Activated naive CD8-positive, alpha-beta T cell treated with anti-CD3 and anti-CD28 coated beads, Interleukin-2, amount 10 ng/mL, durations not matched to agents 7 days and 5 days (primary cell): Measurements from ENCODE around the gene KDELR3. TPM values are rescaled to one million over a fixed set of nuclear protein-coding genes. Genes with fewer than 3 reads are reported as not detected.

Experiments used
- ATAC-seq: fragments of 150-1000 bp; cut with Tn5 transposase; one replicate; pipeline ENCODE4 v1.10.0; 2021; ENCODE audit warnings: low read depth, moderate library complexity
- POLR2A ChIA-PET: fragments of 350-600 bp; sonication (Branson Sonifier 250); formaldehyde crosslinking; loops from one replicate; lab custom pipeline; 2021; ENCODE audit warnings: antibody characterized with exemption; lab: Charles Lee
- DNase-seq: peaks from one replicate; pipeline ENCODE4 v3.0.0; 2021
- H3K27ac Mint-ChIP-seq: one replicate; pipeline ENCODE4 v1.8.0; 2022; ENCODE audit warnings: mild to moderate bottlenecking, mixed read lengths
- H3K27me3 Mint-ChIP-seq: one replicate; pipeline ENCODE4 v1.8.0; 2022; ENCODE audit warnings: mild to moderate bottlenecking, moderate library complexity, mixed read lengths
- H3K36me3 Mint-ChIP-seq: one replicate; pipeline ENCODE4 v1.8.0; 2021; ENCODE audit warnings: mild to moderate bottlenecking, mixed read lengths
- H3K4me1 Mint-ChIP-seq: one replicate; pipeline ENCODE4 v1.8.0; 2021; ENCODE audit warnings: mixed read lengths
- H3K4me3 Mint-ChIP-seq: one replicate; pipeline ENCODE4 v1.8.0; 2022; ENCODE audit warnings: mild to moderate bottlenecking, moderate library complexity, mixed read lengths
- H3K9me3 Mint-ChIP-seq: one replicate; pipeline ENCODE4 v1.8.0; 2021; ENCODE audit warnings: mixed read lengths
- total RNA-seq, 2 experiments: library from RNA; stranded (reverse); gene quantifications; one replicate each; pipeline ENCODE4 v1.2.3, GENCODE V29; 2021

KDELR3 gene
- total RNA-seq, 2 experiments from 2014 or later = 0.91 to 1.4 TPM

DNA sequence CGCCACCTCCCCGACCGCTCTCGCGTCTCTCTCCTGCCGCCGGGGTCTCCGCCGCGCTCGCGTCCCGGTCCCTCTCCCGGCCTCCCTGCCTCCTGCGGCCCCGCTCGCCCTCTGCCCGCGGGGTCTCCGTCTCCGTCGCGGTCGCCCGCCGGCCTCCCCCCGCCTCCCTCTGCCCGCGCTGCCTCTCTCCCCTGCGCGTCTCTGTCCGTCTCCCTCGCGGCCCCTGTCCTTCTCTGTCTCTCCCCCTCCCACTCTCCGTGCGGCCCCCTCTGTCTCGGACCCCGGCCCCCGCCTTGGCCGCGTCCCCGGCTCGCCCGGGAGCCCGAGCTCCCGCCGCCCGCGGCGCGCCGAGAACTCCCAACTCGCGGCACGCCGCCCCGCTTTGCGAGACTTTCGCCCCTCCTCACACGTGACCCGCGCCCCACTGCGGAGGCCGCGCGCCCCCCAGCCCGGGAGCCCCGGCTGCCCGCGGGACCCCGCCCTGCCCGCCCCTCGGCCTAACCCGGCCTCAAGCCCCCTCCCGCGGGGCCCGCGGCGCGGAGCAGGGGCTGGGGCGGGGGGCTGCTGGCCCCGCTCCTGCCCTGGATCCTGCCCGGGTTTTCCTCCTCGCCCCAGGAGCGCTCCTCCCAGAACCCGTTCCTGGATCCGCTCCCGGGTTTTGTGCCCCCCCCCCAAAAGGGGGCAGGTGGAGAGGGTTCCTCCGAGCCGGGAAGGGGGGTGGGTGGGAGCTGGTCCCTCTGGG lies 12.2 kb upstream of the KDELR3 start:
- DNase-seq (no peak), ATAC-seq (no peak)
- Mint-ChIP-seq H3K4me3 (peak overlapping the region; percentile 6), H3K36me3 (peaks cover 3% of the 10 kb centered on the region), H3K27ac (no peak overlapping the region), H3K4me1 (peaks cover 4% of the 10 kb centered on the region), H3K9me3 (no peaks in the 10 kb centered on the region), H3K27me3 (peaks cover 75% of the 10 kb centered on the region)
- POLR2A ChIA-PET = no interaction called here

DNA sequence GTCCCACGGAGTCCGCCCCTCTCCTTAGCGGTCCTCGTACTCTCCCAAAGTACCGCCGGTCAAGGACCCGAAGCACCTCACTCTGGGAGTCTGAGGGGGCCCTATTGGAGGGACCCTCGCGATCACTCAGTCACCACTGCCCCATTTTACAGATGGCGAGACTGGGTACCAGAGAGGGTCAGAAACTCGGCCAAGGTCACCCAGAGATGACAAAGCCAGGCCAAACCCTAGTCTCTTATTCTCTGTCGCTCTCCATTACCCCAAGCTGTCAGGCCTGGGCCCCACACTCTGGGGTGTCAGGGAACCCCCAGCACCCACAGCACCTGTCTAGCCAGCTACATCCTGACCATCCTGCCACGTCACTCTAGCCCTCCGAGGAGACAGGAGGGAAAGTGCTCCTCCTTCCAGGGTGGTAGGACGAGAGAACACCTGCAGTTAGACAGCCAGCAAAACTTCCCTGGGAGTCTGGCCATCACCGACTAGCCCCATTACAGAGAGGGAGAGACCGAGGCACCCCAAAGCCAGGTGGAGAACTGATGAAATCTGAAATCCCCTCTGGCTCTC lies 11.5 kb upstream of the KDELR3 start:
- no peak for ATAC-seq
- peaks cover 4% of the 10 kb centered on the region for H3K4me1 Mint-ChIP-seq
- H3K27ac Mint-ChIP-seq = no peak overlapping the region
- no peaks in the 10 kb centered on the region for H3K9me3 Mint-ChIP-seq
- H3K4me3 Mint-ChIP-seq = peak overlapping the region; percentile 14
- POLR2A ChIA-PET = no interaction called here
- no peak for DNase-seq
- peaks cover 3% of the 10 kb centered on the region for H3K36me3 Mint-ChIP-seq
- H3K27me3 Mint-ChIP-seq = peaks cover 75% of the 10 kb centered on the region

DNA sequence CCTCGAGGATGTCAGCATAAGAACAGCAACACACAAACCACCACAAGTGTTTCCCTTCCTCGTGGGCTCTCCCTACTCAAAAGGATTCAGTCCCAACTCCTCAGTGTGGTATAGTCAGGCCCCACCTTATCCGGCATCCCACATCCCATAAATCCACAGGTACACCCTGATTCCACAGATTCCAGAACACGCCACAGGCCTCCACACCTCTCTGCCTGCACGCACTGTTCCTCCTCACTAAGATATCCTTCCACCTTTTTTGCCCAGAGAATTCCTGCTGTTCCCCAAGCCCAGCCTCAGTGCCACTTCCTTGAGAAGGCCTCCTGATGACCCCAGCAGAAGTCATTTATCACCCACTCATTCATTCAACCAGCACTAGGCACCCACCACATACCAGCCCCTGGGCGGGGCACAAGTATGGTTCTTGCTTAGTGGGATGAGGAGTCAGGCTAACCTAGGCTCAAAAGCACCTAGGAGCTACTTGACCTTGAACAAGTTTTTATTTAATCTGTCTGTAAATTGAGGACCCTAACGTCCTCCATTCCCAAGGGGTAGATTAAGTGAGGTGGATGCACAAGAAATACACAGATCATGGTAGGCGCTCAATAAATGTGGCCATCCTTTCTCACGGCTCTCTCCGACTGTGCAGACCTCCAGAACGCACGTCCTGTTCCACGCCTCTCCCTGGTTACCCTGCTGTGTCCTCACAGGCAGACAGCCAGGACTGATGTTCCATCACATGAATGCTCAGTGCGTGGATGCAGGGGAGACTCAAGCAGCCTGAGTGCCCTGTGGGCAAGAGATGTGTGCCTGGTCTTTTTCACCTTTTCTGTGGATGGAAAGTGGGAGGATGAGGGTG lies 10.8 kb upstream of the KDELR3 start:
- Mint-ChIP-seq H3K4me1 (peaks cover 7% of the 10 kb centered on the region), H3K36me3 (peaks cover 3% of the 10 kb centered on the region), H3K4me3 (no peak overlapping the region), H3K27ac (no peak overlapping the region), H3K9me3 (no peaks in the 10 kb centered on the region), H3K27me3 (peaks cover 75% of the 10 kb centered on the region)
- DNase-seq = no peak
- ATAC-seq = no peak
- POLR2A ChIA-PET = no interaction called here

DNA sequence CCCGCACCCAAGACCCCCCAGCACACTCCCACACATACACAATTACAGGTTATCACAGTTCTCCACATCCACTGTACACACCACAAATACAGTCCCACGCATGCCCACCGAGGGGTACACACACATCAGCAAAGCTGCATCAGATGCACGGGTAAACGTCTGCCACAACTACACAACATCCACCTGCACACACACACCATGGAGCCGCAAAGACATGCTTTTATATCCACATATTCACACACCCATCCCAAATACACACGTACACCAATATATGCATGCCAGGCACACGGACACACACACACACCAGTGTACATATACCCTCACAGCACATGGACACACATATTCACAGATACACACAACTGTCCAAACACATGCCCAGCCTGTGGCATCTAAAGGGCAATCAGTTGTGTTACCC lies 7.5 kb upstream of the KDELR3 start:
- Mint-ChIP-seq H3K4me1 (peaks cover 6% of the 10 kb centered on the region), H3K27ac (no peak overlapping the region), H3K9me3 (no peaks in the 10 kb centered on the region), H3K4me3 (no peak overlapping the region), H3K36me3 (no peaks in the 10 kb centered on the region), H3K27me3 (peaks cover 82% of the 10 kb centered on the region)
- POLR2A ChIA-PET = no interaction called here
- no peak for ATAC-seq
- DNase-seq = no peak

DNA sequence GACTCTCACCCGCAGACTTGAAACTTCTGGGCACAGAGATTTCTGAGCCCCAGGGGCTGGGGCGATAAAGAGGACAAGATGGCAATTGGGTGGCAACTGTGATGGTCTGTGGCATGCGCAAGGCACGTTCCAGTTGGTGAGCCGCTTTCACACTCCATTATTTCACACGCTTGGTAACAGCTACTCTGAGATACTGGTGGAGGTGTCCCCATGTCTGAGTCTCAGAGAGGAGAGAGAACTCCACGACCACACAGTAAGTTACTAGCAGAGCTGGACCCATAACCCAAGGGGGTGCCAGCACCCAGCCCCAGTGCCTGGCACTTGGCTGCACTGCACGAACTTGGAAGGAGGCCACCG lies 6.9 kb upstream of the KDELR3 start:
- Mint-ChIP-seq H3K4me3 (no peak overlapping the region), H3K9me3 (no peaks in the 10 kb centered on the region), H3K4me1 (peaks cover 7% of the 10 kb centered on the region), H3K27me3 (peaks cover 87% of the 10 kb centered on the region), H3K36me3 (no peaks in the 10 kb centered on the region), H3K27ac (no peak overlapping the region)
- ATAC-seq = peak; percentile 16
- POLR2A ChIA-PET = no interaction called here
- DNase-seq = no peak

DNA sequence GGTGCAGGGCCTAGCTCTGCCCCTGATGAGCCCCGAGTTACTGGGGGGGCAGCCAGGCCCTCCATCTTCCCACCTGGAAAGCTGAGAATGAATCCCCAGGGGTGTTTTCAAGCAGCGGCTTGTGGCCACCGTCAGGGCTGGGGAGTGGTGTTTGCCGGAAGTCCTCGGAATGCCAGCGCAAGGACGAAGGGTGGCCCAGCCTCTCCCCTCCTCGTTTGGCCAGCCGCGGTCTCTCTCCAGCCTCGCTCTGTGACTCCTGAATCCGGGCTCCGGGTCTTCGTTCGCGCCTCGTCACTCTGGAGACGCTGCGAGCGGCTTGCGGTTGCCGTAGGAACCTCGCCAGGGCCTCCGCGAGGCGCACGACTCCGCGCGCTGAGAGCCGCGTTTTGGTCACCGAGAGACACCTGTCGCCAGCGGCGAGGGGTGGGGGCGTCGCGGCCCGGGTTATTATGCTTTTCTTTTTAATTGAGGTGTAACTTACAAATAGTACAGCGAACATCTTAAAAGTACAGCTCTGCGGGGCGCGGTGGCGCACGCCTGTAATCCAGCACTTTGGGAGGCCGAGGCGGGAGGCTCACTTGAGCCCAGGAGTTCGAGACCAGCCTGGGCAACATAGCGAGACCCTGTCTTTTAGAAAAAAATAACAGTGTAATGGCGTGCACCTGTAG lies 6.3 kb upstream of the KDELR3 start:
- Mint-ChIP-seq H3K4me1 (peaks cover 7% of the 10 kb centered on the region), H3K9me3 (no peaks in the 10 kb centered on the region), H3K27me3 (peaks cover 87% of the 10 kb centered on the region), H3K4me3 (peak overlapping the region; percentile 29), H3K27ac (no peak overlapping the region), H3K36me3 (no peaks in the 10 kb centered on the region)
- DNase-seq (peak; percentile 79), ATAC-seq (peak; percentile 79)
- POLR2A ChIA-PET = no interaction called here

DNA sequence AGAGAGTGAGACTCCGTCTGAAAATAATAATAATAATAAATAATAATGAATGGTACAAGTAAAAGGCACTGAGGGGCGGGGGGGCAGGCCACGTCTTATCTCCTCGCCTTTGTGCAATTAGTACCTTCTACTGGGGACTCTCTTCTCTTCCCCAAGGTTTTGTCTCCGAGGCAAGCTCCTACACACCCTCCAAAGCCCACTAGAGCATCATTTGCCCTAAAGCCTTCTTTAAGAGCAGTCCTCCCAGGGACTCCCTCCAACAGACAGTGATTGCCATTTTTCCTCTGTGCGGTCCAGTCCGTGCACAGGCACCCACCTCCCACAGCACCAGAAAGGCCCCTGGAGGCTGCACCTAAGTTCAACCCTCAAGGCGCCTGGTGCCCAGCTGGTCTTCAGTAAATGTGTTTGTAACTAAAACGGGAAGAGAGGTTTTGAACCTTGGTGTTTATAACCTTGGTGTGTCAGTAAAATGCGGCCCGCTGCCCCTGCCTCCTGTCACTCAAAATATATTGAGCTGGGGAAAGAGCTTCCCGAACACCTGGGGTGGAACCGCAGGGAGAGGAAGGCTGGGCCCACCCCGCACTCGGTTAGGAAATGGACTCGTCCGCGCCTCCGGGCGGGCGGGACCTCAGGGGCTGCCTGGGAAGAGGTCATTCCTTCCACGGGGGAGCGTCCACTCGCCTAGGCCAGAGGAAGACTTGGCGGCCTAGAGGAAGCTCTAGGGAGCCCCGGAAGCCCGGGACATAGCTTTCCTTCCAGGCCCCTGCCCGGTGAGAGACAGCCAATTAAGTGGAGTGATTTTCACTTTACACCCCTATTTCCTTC lies 4.7 kb upstream of the KDELR3 start:
- Mint-ChIP-seq H3K9me3 (no peaks in the 10 kb centered on the region), H3K27me3 (peaks cover 82% of the 10 kb centered on the region), H3K4me1 (peaks cover 14% of the 10 kb centered on the region), H3K36me3 (no peaks in the 10 kb centered on the region), H3K27ac (no peak overlapping the region), H3K4me3 (no peak overlapping the region)
- DNase-seq (no peak), ATAC-seq (no peak)
- POLR2A ChIA-PET = no interaction called here

DNA sequence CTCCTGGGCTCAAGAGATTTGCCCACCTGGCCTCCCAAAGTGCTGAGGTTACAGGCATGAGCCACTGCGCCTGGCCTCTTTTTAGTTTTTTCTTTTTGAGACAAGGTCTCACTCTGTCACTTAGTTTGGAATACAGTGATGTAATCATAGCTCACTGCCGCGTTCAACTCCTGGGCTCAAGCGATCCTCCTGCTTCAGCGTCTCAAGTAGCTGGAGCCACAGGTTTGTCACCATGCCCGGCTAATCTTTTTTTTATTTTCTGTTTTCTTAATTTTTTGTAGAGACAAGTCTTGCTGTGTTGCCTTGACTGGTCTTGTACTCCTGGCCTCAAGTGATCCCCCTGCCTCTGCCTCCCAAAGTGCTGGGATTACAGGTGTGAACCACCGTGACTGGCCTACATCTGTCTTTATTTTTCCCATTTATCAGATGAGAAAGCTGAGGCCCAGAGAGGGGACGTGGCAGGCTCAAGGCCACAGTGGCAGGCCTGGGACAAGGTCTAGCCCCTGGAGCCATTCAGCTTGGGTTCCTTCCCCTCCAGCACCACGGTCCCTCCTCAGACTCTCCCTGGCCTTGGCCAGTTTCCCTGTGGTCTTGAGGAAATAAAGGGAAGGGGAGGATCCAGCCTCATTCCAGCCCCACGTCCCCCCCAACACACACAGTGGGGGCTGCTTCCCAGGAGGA lies 2.8 kb upstream of the KDELR3 start:
- H3K27ac Mint-ChIP-seq = no peak overlapping the region
- no peak for DNase-seq
- H3K4me3 Mint-ChIP-seq = no peak overlapping the region
- POLR2A ChIA-PET = no interaction called here
- no peaks in the 10 kb centered on the region for H3K9me3 Mint-ChIP-seq
- ATAC-seq = no peak
- peaks cover 16% of the 10 kb centered on the region for H3K4me1 Mint-ChIP-seq
- H3K27me3 Mint-ChIP-seq = peaks cover 68% of the 10 kb centered on the region
- no peaks in the 10 kb centered on the region for H3K36me3 Mint-ChIP-seq

DNA sequence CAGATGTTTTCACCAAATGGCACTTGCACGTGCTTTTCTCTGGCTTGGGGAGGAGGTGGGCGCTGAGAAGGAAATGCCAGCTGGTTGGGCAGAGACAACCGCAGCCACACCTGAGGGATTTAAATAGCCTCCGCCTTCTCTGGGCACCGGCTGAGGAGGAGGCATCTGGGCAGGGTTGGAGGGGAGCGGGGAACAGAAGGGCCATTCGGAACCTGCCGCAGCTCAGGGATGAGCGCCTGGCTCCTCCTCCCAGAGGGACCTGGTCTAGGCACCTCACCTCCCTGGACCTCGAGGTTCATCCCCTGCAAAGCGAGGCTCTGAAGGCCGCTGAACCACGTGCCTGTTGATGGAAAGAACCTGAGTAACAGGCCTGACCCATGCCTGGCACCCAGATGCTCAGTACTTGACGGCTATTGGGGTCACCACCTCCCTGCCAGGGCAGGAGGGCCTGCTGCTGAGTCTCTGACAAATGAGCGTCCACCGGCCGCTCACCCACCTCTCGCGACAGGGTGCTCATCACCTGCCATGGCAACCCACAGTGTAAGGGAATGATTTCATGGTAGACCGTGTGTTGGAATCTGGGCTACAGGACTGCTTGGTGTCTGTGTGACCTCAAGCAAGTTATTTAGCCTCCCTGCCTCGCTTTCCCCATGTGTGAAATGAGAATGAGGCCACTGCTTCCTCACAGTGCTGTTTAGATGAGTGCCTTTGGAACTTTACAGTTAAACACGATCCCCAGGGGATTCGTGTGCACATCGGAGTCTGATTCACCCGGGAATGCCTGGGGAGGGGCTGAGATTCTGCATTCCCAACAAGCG lies 2.0 kb upstream of the KDELR3 start:
- Mint-ChIP-seq H3K36me3 (no peaks in the 10 kb centered on the region), H3K4me1 (peaks cover 16% of the 10 kb centered on the region), H3K27me3 (peaks cover 61% of the 10 kb centered on the region), H3K4me3 (no peak overlapping the region), H3K27ac (no peak overlapping the region), H3K9me3 (no peaks in the 10 kb centered on the region)
- POLR2A ChIA-PET = no interaction called here
- no peak for DNase-seq
- no peak for ATAC-seq

DNA sequence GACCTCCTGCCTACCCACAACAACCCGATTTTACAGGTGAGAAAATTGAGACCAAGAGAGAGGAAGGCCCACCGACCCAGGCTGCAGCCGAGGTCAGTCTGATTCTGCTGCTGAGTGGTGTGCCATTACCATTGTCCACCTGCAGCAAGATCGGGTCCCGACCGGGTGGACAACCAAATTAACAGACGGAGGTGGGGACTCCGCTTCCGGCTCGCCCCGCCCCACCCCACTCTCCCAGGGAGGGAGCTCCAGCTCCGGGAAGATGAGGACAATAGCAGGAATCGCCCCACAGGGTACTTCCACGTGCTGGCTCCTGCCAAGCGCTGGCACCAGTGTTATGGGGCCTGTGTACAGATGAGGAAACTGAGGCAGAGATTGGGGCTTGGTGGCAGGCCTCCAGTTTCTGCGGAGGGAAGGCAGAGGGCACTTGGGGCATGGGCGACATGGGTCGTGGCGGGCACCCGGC lies 425 bp upstream of the KDELR3 start:
- no peak for ATAC-seq
- Mint-ChIP-seq H3K27ac (peak overlapping the region; percentile 76), H3K9me3 (no peaks in the 10 kb centered on the region), H3K4me1 (peaks cover 13% of the 10 kb centered on the region), H3K4me3 (peak overlapping the region; percentile 77), H3K36me3 (no peaks in the 10 kb centered on the region), H3K27me3 (peaks cover 48% of the 10 kb centered on the region)
- POLR2A ChIA-PET = interaction anchor here (1.4 kb wide), 1 partner anchor 15 kb away, joined by 3 read pairs; no protein-coding TSS in a partner anchor
- DNase-seq = no peak

DNA sequence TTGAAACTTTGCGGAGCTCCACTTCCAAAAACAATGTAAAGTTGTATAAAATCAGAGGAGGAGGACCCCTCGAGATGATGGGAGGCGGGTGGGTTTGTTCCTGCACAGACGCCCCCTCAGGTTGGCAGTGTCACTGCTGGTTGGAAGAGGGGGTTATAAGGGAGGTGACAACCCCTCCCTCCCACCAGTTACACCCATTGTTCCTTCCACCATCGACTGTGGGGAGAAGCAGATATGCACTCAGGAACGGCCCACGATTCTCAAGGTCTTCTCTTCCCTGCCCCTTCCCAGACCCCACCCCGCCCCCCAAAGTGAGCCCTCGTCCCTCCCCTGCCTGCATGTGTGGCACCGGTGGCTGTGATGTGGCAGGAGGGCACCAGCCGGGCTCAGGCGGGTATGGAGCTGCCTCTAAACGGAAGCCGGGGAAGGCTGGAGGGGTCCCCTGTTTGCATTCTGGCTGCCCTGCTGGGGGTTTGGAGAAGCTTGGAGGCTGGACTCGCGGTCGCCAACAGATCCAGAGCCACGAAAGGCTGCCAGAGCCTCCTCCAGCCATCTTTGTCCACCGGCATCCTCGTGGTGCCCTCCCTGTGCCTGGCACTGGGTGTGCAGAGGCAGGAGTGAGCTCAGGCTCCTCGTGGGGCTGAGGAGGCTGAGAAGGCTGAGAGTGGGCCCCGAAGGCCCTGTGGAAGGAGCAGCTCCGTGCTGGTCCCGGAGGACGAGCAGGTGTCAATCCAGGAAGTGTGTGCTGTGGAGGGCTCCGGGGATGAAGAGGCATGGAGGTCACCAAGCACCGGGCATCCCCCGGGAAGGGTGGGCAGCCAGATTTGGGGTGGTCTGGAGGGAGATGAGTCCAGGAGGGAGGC lies 778 bp downstream of the KDELR3 start:
- ATAC-seq = no peak
- DNase-seq = no peak

More for the DNA sequence above, 778 bp downstream of the KDELR3 start:
- peaks cover 37% of the 10 kb centered on the region for H3K27me3 Mint-ChIP-seq
- H3K9me3 Mint-ChIP-seq = no peaks in the 10 kb centered on the region
- peak overlapping the region; percentile 71 for H3K4me3 Mint-ChIP-seq
- H3K4me1 Mint-ChIP-seq = peaks cover 10% of the 10 kb centered on the region
- H3K27ac Mint-ChIP-seq = no peak overlapping the region
- H3K36me3 Mint-ChIP-seq = no peaks in the 10 kb centered on the region
- POLR2A ChIA-PET = interaction anchor here (0.6 to 1.4 kb wide), 3 partner anchors 12 to 50 kb away, joined by 3 read pairs; no protein-coding TSS in a partner anchor
